NCI-H1436 treated with DMSO at 0.1 percent for 48 hours (cell line): Measurements from ENCODE around the gene HOXD12.
A peak's percentile ranks its signal among the peaks of the same experiment; 100 is the strongest.

ENCODE experiments used
- DNase-seq: peaks from one replicate; lab custom pipeline; 2025; lab: John Stamatoyannopoulos, UW

The HOXD12 gene

GRCh38 chr2:176093145-176093897, 6.3 kb upstream of the HOXD12 start:
- DNase-seq: no peak

GRCh38 chr2:176093898-176094249, 5.7 kb upstream of the HOXD12 start:
- no peak for DNase-seq

GRCh38 chr2:176094349-176094748, 5.2 kb upstream of the HOXD12 start:
- DNase-seq: no peak

GRCh38 chr2:176095421-176095820, 4.2 kb upstream of the HOXD12 start:
- DNase-seq: no peak

- DNase-seq: no peak
These were observed 3.2 kb upstream of the HOXD12 start for GRCh38 chr2:176096243-176096985.

GRCh38 chr2:176096986-176097819, 2.4 kb upstream of the HOXD12 start:
- DNase-seq: peak; percentile 30

GRCh38 chr2:176097820-176098365, 1.7 kb upstream of the HOXD12 start:
- DNase-seq: no peak

GRCh38 chr2:176098366-176099158, 1.0 kb upstream of the HOXD12 start:
- DNase-seq: no peak

- DNase-seq: no peak
These were observed 352 bp upstream of the HOXD12 start for GRCh38 chr2:176099159-176099727.

GRCh38 chr2:176100547-176101140, 1.0 kb downstream of the HOXD12 start:
- DNase-seq: no peak

GRCh38 chr2:176101216-176101830, 1.7 kb downstream of the HOXD12 start:
- no peak for DNase-seq

- DNase-seq: no peak
These were observed 2.2 kb downstream of the HOXD12 start for GRCh38 chr2:176101842-176102241.

GRCh38 chr2:176102309-176102866, 2.8 kb downstream of the HOXD12 start:
- no peak for DNase-seq

- no peak for DNase-seq
These were observed 3.6 kb downstream of the HOXD12 start for GRCh38 chr2:176103194-176103593.

- DNase-seq: no peak
These were observed 4.2 kb downstream of the HOXD12 start for GRCh38 chr2:176103742-176104315.

- DNase-seq: no peak
These were observed 4.9 kb downstream of the HOXD12 start for GRCh38 chr2:176104316-176105077.

- DNase-seq: no peak
These were observed 5.6 kb downstream of the HOXD12 start for GRCh38 chr2:176105078-176105729.
